GM12892 (cell line): ENCODE measurements around the gene CCDC201.

Experiments used
- DNase-seq: peaks from one replicate; pipeline ENCODE4 v3.0.0; 2011; ENCODE audit not compliant: insufficient read length
- FAIRE-seq: peaks from 2 replicates; lab custom pipeline; 2011; peaks lifted over from hg19 to GRCh38; lab: Jason Lieb, UNC
- POLR2A ChIP-seq: IDR thresholded peaks from 2 replicates; pipeline ENCODE4 v1.6.1; 2011; ENCODE audit warnings: low read depth, low read length, control low read depth
- POLR2AphosphoS5 ChIP-seq: IDR thresholded peaks from 2 replicates; pipeline ENCODE4 v1.6.1; 2011; ENCODE audit warnings: low read depth, low read length, control low read depth
- TAF1 ChIP-seq: IDR thresholded peaks from 2 replicates; pipeline ENCODE4 v1.6.1; 2011; ENCODE audit warnings: low read depth, mild to moderate bottlenecking, control low read depth, low read length, borderline replicate concordance

Gene CCDC201

DNA sequence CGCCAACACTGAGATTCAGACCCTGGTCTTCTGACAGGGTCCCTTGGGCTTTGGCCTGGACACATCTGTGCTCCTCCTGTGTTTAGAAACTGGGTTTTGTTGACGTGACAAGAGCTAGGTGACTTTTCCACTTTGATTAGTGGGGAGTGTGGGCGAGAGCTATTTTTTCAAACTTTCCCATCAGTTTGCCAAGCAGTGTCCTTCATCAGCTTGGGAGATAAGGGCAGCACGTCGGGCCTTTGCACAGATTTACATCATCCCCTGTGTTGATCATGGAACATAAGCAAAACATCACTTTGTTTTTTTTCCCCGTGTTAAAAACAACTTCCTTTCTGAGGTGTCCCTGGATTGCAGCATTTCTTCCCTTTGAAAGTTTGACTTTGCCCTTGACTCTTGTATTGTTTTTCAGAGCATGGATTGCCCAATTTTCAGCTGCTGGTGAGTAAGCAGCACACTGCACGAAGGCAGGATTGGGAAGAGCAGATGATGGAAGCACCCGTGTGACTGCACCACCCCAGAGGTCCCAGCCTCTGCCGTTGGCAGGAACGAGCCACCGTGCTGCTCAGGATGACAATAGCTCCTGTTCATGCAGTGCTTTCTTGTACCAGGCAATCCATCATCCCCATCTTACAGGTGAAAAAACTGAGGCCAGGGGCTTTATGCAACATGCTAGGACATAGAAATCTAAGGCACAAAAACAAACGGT lies 9.0 kb upstream of the CCDC201 start:
- no peak for FAIRE-seq
- TF ChIP-seq TAF1 (no peak), POLR2A (no peak), POLR2AphosphoS5 (no peak)
- no peak for DNase-seq

- DNase-seq (no peak), FAIRE-seq (no peak)
- TF ChIP-seq POLR2A: no peak
- TF ChIP-seq TAF1: no peak
- TF ChIP-seq POLR2AphosphoS5: no peak
Measured at GRCh38 chr7:45881280-45881758, 8.4 kb upstream of the CCDC201 start.

GRCh38 chr7:45880433-45880860 lies 7.6 kb upstream of the CCDC201 start:
- FAIRE-seq (no peak), DNase-seq (no peak)
- TF ChIP-seq TAF1 (no peak), POLR2A (no peak), POLR2AphosphoS5 (no peak)

DNA sequence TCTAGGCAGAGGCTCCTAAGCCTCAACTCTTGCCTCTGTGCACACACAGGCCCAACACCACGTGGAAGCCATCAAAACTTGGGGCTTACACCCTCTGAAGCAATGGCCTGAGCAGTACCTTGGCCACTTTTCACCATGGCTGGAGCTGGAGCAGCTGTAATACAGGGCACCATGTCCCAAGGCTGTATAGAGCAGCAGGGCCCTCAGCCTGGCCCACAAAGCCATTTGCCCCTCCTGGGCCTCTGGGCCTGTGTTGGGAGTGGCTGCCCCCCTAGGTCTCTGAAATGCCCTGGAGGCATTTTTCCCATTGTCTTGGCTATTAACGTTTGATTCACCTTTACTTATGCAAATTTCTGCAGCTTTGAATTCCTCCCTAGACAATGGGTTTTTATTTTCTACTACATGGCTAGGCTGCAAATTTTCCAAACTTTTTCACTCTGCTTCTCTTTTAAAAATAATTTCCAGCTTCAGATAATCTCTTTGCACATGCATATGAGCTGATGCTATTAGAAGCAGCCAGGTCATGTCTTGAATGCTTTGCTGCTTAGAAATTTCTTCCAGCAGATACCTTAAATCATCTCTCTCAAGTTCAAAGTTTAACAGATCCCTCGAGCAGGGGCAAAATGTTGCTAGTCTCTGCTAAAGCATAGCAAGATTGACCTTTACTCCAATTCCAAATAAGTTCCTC lies 5.7 kb upstream of the CCDC201 start:
- no peak for TF ChIP-seq POLR2A
- TF ChIP-seq POLR2AphosphoS5: no peak
- no peak for TF ChIP-seq TAF1
- no peak for FAIRE-seq
- no peak for DNase-seq

DNA sequence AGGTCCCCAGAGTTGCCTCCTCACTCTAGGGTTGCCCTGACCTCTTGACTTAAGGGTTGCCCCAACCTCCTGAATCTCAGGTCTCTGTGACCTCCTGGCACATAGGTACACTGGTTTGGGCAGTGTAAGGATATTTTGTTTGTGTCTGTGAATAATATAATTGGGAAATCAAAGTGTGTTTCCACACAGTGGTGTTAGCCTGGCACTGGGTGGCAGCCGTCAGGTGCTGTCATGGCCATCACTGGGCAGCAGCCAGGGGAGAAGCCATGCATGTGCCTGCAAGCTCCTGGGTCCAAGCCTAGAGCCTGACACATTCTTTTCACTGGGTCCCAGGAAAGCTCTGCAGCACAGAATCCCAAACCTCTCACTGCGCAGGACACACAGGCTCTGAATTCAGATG lies 3.6 kb upstream of the CCDC201 start:
- no peak for TF ChIP-seq POLR2AphosphoS5
- FAIRE-seq (no peak), DNase-seq (no peak)

DNA sequence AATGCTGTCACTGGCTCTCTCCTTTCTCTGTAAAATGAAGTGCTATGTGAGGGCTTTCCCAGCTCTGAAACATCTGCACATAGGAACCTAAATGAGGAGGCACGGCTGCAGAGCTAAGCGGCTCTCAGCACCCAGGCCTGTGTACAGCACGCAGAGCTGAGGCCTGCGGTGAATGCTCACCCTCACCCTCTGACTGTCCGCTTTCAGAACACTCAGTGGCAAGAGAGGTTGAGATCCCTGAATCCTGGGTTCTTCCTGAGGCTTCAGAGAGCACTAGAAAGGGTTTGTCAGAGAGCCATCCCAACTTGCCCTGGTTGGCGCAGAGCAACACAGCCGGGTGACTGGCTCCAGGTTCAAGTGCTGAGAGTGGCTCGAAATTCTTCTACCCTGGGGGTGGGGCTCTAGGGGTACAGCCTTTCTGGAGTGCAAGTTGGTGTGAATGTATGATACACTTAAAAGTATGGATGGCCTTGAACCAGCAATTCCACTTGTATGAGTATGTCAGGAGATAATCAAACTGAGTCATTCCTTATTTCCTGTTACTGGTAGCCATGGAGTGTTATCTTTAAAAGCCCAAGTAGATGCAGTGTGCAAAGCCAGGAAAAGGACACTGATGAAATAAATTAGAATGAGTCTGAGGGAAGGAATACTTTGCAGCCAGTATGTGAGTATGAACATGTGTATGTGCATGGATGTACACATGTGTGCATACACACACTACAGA lies 1.7 kb upstream of the CCDC201 start:
- TF ChIP-seq POLR2A: no peak
- no peak for TF ChIP-seq TAF1
- TF ChIP-seq POLR2AphosphoS5: no peak
- DNase-seq: no peak
- no peak for FAIRE-seq

DNA sequence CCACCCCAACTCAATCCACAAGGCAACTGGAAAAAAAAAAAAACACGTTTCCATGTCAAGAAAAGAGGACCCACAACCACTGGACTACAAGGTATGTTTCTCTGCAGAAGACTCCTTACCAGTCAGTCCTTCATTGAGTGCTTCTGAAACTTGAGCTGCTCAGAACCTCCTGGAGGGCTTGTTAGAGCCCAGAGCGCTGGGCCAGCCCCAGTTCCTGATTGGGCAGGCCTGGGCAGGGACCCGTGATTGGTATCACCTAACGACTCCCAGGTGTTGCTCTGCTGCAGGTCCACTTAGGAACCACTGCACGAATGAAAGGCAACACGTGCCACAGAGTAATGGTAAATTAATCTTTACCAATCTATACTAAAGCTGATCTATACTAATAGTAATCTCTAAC lies 473 bp upstream of the CCDC201 start:
- no peak for TF ChIP-seq TAF1
- TF ChIP-seq POLR2AphosphoS5: no peak
- TF ChIP-seq POLR2A: no peak
- no peak for FAIRE-seq
- no peak for DNase-seq

DNA sequence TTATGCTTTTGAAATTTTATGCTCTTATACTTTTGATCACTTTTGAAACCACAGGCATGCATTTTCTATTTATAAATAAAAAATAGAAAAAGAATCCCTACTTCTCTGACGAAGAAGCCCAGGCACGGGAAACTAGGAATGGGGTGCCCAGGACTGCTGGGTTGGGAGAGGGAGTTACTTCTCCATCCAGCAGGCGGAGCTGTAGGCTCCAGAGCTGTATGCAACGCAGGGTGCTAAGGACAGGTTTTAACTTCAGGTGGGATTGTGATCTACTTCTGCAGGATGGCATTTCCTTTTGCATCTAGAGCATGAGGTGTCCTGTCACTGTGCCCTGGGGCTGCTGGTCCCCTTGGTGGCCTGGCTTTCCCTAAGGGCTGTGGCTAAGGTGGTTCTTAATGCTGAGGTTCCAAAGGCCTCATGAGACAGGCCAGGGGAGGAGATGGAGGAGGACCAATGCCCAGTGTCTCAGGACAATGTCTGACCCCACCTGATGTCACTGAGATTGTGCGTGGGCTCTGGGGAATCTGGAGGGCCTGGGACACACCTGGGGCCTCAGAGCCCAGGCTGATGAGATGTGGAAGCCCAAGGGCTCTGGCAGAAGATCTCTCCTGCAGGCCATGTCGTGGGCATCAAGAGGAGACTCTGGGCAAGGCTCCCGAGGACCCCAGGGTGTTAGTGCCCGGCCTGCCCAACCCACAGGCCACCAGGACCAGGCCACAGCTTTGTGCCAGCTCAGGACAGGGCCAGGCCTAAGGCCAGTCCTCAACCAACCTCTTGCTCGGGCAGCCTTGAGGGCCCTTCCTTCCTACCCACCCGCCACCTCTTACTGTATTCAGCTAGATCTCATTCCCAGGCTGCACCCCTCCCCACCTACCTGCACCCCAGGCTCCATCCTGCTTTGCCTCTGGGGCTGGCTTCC lies 507 bp downstream of the CCDC201 start:
- no peak for DNase-seq
- FAIRE-seq: no peak
- TF ChIP-seq TAF1 (no peak), POLR2A (no peak), POLR2AphosphoS5 (no peak)

GRCh38 chr7:45869426-45869825 lies 3.5 kb downstream of the CCDC201 start:
- DNase-seq: no peak
- no peak for FAIRE-seq
- TF ChIP-seq POLR2AphosphoS5: no peak
- no peak for TF ChIP-seq TAF1
- no peak for TF ChIP-seq POLR2A

DNA sequence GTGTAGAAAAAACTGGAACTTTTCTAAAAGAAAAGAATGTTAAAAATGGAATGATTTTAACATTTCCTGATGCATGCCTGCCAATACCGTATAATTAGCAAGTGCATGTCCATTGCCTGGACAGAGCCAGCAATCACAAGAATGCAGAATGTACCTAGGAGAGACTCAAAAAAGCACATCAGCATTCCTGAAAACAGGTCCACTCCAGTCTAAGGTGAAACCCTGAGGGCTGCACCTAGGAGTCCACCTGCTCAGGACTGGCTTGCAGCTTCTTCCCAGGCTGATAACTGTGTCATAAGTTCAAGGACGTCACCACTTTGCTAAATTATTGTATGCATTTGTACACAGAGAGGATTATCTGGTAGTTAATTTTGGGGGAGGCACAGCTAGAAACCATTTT lies 5.4 kb downstream of the CCDC201 start:
- TF ChIP-seq POLR2AphosphoS5 (no peak), POLR2A (no peak), TAF1 (no peak)
- DNase-seq: no peak
- FAIRE-seq: no peak
